Choroid plexus epithelial cell (primary cell): ENCODE measurements around the gene EPB41L4A.
A peak's percentile ranks its signal among the peaks of the same experiment; 100 is the strongest.

Source experiments
- DNase-seq: peaks from one replicate; pipeline ENCODE4 v3.0.0-alpha.2; 2010; ENCODE audit warnings: low read depth
- H3K4me3 ChIP-seq: 2 replicates; pipeline ENCODE4 v1.5.1; 2011; ENCODE audit warnings: low read depth, mild to moderate bottlenecking, control low read depth, low read length, moderate library complexity
- CTCF ChIP-seq: conservative IDR thresholded peaks from 2 replicates; pipeline ENCODE4 v1.5.1; 2011; ENCODE audit warnings: low read depth, mild to moderate bottlenecking, control low read depth, inconsistent platforms, low read length, moderate library complexity

The EPB41L4A gene

DNA sequence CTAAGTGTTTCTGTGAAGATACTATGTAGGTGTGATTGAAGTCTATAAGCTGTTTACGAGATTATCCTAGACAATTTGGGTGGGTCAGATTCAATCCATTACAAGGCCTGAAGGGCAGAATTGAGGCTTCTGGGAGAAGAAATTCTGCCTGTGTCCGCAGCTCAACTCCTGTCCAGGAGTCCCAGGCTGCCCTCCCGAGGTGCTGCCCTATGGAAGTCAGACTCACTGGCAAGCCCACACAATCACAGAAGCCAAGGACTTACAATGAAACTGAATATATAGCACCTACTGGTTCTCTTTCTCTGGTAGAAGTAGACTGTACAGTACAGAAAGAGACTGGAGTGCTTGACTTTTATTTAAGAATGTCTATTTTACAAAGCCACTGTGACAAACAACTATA, 74.5 kb downstream of the EPB41L4A start:
- no peak for TF ChIP-seq CTCF
- H3K4me3 ChIP-seq: no peak overlapping the region
- no peak for DNase-seq

DNA sequence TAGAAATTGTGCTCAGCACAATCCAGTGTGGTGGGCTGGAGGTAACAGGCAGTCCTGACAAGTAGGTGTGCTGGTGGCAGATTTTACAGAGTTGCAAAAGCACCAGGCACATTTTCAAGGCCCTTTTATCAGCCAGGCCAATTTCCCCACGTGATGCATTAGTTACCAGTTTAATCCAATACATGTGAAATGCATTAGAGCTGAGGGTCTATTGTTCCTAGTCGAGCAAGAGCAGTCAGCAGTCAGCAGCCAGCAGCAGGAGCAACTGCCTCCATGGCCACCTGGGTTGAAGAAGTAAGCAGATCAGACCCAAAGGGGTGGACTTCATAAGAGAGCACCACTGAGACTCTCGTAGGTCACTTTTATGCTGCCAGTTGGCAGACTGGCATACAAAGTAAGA, 76.7 kb downstream of the EPB41L4A start:
- no peak for TF ChIP-seq CTCF
- H3K4me3 ChIP-seq: no peak overlapping the region
- no peak for DNase-seq

DNA sequence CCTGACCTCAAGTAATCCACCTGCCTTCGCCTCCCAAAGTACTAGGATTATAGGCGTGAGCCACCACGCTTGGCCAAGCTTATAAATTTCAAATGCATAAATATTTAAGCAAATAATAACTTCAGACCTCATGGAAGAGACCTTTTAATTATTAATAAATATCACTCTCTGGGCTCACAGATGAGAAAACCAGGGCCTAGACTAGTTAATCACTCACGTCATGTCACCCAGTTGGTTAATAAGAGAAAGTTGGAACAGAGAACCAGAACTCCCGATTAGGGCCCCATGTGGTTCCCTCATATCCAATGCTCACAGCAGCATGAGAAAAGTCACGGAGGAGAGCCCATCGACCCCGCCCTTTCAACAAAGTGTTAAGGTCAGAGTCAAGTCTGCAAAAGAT, 79.3 kb downstream of the EPB41L4A start:
- no peak overlapping the region for H3K4me3 ChIP-seq
- no peak for TF ChIP-seq CTCF
- DNase-seq: no peak

- no peak overlapping the region for H3K4me3 ChIP-seq
- DNase-seq: peak; percentile 13
- no peak for TF ChIP-seq CTCF
These were observed 80.3 kb downstream of the EPB41L4A start for GRCh38 chr5:112338681-112339337.

- TF ChIP-seq CTCF: no peak
- DNase-seq: no peak
- H3K4me3 ChIP-seq: no peak overlapping the region
These were observed 85.7 kb downstream of the EPB41L4A start for GRCh38 chr5:112333331-112333781.

- no peak for DNase-seq
- no peak overlapping the region for H3K4me3 ChIP-seq
- no peak for TF ChIP-seq CTCF
These were observed 87.2 kb downstream of the EPB41L4A start for GRCh38 chr5:112331892-112332291.

GRCh38 chr5:112329419-112330090, 89.5 kb downstream of the EPB41L4A start:
- H3K4me3 ChIP-seq: no peak overlapping the region
- no peak for DNase-seq
- no peak for TF ChIP-seq CTCF
